SK-MEL-5 (cell line): Measurements from ENCODE around the gene AQP1. TPM values are rescaled to one million over a fixed set of nuclear protein-coding genes. Genes with fewer than 3 reads are reported as not detected.

Experiments
- DNase-seq: peaks from one replicate; pipeline ENCODE4 v3.0.0-alpha.2; 2016; ENCODE audit warnings: low read depth, low spot score
- in situ Hi-C: cut with HindIII; loops from 2 replicates; pipeline ENCODE4 v1.10.0; 2016; ENCODE audit warnings: low sequenced_read_pairs, high pct_unique_total_duplicates, low pct_unique_long_range_greater_than_20kb
- total RNA-seq: library from RNA; depleted of rRNA; stranded (reverse); fragments of >200 nt; shearing (Covaris generic); gene quantifications from 2 replicates; pipeline ENCODE4 v1.2.3, GENCODE V29; 2014

Gene AQP1
- total RNA-seq, 1 experiment from 2014 or later, result 0.03 TPM

DNA sequence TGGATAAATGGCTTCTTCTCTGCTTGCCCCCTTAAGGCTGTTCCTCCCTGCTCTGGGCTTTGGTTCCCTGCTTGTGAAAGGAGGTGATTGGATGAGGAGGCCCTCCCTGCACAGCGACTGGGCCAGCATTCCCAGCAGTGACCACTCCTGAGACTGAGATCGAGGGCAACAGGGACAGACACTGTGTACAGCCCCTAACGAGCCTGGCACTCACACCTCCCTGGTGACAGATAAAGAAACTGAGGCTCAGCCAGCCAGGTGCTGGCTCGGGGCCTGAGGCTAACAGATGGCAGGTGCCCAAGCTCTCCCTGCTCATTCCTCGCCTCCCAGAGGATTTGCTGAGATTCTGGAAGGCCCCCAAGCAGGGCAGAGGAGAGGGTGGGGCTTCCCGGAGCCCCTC, 12.0 kb upstream of the AQP1 start:
- in situ Hi-C loops, result no loop called here
- DNase-seq, result no peak

DNA sequence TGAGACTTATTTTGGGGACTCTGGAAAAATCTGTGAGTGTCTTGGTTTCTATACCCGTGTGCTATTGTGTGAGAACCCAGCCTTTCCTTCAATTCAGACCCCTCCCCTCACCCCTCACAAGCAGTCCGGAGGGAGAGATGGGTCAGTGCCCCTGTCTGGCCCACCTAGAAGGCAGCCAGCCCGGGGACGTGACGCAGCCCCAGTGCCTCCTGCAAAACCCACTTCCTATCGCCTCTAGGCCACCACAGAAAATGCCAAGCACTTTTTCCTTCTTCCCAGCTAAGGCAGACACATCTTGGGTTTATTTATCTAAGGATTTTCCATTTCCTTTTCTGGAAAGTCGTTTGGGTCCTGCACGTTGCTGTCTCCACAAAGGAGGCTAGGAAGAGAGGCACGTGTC, 11.6 kb upstream of the AQP1 start:
- in situ Hi-C loops, result no loop called here
- DNase-seq, result no peak

DNA sequence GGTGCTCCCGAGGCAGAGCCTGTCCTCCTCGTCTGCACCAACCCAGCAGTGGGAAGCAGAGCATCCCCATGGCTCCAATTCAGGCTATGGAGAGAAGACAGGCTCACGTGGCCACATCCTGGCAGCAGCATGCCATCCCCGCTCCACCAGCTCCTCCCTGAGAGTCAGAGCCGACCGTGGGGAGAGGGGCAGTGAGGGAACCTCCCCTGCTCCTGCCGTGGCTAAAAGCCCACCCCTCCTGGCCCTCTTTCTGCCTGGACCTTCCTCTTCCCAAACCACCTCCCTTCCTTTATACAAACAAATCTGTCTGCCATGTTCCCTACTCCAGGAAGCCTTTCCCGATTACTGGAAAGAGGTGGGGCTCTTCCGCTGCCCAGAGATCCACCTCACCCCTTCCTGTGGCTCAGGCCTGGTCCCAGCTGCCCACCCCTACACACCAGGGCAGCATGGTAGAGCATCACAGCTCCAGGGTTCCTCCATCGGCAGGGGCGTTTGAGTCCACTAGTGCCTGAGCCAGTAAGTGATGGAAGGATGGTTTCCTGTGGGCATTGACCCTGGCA, 10.8 kb upstream of the AQP1 start:
- no peak for DNase-seq

DNA sequence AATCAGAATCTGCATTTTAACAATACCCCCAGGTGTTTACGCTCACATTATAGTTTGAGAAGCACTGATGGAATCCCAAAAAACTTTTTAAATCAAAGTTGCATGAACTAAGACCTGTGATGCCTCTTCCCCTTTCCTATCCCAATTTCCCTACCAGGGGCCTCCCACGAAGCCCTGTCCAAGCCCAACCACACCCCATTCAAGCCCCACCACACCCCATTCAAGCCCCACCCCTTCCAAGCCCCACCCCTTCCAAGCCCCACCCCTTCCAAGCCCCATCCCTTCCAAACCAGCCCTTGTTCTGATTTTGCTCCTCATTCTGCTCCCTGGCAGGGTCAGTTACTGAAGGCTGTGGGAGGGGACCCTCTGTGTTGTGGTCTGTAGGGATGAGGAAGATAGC, 9.8 kb upstream of the AQP1 start:
- DNase-seq, result no peak
- in situ Hi-C loops, result no loop called here

More for the DNA sequence above, 10.8 kb upstream of the AQP1 start:
- in situ Hi-C loops, result no loop called here

DNA sequence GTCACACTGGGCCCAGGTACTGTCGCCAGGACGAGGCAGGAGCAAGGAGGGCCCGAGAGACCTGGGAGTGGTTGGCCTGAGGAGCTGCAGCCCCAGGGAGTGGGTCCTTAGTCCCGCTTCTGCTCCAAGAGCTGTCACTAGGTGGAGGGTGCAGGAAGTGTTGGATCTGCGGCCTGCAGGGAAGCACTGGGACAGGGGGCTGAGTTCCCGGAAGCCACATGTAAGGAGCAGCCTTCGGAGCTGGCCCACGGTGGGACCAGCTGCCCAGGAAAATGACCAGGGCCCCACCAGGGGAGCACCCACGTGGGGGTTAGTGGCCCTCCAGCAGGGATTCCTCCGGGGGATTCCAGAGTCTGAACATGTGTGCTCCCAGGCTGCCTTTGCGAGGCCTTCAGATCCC, 9.2 kb upstream of the AQP1 start:
- DNase-seq, result no peak
- in situ Hi-C loops, result no loop called here

DNA sequence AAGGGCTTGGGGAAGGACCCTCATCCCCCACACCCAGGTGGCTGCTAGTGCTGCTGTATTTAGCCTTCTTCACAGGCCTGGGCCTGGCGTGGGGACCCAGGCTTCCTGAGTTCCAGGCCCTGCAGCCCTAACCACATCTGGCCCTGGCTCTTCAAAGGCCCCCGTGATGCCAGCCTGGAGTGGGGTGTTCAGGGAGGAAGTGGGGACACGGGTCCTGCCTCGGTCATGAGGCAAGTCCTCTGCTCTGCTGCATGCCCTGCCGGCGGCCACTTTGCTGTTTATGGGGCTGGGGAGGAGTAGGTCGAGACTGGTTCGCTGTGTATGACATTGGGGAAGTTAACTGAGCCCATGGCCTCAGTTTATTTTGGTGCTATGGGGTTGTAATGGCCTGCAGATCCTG, 8.5 kb upstream of the AQP1 start:
- in situ Hi-C loops, result no loop called here

DNA sequence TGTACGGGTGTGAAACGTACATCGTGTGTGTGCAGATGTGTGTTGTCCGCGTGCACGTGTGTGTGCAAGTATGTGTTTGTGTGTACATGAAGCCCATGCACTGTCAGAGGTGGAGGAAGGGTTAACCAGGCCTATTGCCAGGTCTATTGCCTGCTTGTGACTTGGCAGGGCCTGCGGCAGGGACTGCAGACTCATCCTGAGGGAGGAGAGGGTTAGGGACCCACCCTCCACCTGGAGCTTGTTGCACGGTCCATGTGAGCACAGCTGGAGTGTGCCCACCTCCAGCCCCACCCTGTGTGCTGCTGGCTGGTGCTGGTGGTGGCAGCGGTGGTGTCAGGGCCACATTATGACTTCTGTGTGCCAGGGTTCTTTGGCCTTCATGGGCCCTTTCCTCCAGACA, 7.1 kb upstream of the AQP1 start:
- in situ Hi-C loops, result no loop called here
- no peak for DNase-seq

More for the DNA sequence above, 8.5 kb upstream of the AQP1 start:
- no peak for DNase-seq

DNA sequence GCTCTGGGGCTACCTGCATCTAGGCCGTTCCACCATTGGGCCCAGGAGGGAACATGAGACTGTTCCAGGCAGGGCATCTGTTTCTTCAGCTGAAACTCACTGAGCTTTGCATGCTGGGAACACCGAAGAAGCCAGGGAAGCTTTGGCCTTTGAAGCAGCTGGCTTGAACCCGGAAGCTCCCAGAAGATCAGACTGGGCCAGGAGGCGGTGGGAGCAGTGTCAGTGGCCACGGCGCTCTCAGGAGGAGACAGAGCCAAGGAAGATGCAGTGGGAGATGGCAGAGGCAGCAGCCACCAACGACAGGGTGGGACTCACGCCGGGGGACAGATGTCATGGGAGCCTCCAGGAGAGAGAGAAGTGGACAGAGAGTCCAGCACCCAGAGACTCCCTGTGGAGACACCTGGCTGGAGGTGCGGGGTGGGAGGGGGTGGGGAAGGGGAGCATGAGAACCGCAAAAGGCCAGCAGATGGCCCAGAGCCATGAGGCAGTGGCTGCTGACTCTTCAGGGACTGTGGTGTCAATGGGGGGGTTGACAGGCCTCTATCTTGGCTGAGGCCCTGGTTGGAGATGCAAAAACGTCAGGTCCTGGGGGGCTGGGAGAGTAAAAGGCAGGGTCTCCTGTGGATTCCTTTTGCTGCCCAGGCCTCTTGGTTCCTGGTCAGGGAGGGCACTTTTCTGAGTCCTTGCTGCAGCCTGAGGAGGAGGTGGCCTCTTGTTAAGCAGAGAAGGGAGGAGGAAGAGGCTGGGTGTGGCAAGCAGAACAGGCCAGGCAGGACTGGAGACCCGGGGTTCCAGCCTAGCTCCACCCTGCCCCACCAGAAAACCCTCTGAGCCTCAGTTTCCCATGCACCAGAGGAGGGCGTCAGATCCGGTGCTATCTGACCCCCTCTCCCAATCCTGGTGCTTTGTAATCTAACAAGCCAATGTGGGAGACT, 6.3 kb upstream of the AQP1 start:
- in situ Hi-C loops, result no loop called here
- DNase-seq, result no peak

DNA sequence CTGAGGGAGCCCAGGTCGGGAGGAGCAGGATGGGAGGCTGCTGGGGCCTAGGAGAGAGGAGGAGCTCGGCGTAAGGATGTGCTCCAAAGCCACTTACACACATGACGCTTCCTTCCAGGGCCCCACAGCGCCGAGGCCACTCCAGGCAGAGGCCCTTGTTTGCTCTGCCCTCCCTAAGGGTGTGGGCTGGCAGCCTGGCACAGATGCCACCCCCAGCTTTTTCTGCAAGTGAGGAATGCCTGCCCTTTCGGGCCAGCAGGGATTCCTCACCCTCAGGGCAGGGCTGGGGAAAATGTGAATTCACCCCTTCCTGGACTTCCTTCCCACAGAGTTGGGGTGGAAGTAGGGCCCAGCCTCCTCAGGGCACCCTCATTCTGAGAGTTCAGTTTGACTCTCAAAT, 5.6 kb upstream of the AQP1 start:
- in situ Hi-C loops, result no loop called here
- no peak for DNase-seq

DNA sequence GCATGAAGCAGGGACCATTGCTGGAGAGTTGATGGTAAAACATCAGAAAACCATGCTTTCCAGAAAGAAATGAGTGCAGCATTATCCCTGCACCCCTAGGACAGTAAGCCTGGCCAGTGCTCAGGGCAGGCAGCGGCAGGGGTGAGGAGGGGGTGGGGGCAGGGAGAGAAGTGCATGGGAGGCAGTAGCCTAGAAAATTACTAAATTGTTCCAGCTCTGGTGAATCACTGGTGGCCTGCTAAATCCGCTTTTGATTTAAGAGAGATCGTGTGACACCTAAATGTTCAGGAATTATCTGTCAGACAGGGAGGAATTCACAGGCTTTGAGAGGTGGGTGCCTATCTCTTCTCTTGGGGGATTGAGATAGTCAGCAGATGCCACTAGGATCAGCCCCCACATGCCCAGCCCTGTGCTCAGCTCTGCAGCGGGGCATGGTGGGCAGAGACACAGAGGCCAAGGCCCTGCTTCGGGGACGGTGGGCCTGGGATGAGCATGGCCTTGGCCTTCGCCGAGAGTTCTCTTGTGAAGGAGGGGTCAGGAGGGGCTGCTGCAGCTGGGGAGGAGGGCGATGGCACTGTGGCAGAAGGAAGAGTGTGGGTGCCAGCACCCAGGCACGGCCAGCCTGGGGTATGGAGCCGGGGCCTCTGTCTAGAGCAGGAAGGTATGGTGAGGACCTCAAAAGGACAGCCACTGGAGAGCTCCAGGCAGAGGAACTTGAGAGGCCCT, 5.0 kb upstream of the AQP1 start:
- in situ Hi-C loops, result no loop called here
- DNase-seq, result no peak

DNA sequence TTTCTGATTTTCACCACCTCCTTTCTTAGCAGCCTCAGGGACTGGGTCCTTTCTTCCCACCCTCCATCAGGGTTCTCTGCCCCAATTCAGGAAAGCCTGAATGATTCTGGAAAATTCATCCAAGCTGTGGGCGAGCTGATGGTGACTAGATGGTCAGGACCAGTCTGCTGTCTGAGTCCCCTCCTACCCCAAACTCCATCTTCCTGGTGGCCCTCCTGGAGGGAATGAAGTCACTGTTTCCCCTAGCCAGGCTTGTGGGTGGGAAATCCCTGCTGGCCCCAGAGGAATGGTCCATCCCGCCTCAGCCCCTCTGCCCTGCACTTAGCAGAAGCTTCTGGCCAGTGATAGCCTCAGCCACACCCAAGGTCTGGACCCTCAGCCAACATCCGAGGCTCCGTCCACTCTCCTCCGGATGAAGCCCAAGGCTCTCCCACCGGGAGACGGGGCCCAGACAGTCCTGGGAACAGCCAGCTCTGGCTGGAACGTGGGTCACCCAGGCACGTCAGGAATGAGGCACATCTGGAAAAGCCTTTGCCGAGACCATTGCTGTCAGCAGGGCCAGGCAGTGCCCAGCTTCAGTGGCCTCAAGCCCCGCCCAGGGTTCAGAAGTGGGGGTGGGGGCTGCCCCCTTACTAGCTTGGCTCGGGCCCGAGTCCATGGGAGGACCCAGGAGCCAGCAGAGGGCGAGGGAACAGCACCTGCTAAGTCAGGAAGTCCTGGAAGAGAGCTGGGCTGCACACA, 4.0 kb upstream of the AQP1 start:
- DNase-seq, result no peak
- in situ Hi-C loops, result no loop called here

DNA sequence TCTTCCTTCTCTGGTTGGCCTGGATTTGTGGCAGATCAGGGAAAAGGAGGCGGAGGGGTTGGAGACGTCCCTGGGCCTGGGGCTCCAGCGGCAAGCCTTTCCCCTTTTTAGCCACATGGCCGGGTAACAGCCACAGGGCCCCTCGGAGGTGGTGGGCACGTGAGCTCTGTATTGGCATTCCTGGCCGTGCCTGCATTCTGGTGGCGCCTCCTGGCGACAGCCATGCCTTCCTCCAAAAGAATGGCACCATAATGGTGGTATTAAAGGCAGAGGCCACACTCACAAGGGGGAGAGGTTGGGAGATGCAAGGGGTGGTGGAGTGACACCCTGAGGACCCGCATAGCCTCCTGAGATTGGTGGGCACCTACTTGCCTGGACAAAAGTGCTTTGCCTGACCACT, 3.0 kb upstream of the AQP1 start:
- in situ Hi-C loops, result no loop called here
- peak; percentile 77 for DNase-seq

DNA sequence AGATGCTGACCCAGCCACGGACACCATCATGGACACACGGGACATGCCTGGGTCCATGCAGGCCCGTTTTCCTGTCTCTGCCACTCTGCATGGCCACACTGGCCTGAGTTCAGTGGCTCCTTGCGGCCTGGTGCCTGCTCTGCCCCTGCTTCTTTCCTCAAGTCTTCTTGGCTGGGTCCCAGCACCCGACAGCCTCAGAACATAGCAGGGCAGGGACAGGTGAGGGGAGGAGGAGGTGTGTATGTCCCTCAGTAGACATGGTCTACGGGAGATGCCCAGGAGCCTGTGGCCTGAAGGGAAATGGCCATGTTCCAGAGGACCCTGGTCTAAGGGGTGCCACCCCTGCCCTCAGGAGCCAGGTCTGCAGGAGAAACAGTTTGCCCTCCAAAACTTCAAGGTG, 2.2 kb upstream of the AQP1 start:
- no peak for DNase-seq
- in situ Hi-C loops, result no loop called here

DNA sequence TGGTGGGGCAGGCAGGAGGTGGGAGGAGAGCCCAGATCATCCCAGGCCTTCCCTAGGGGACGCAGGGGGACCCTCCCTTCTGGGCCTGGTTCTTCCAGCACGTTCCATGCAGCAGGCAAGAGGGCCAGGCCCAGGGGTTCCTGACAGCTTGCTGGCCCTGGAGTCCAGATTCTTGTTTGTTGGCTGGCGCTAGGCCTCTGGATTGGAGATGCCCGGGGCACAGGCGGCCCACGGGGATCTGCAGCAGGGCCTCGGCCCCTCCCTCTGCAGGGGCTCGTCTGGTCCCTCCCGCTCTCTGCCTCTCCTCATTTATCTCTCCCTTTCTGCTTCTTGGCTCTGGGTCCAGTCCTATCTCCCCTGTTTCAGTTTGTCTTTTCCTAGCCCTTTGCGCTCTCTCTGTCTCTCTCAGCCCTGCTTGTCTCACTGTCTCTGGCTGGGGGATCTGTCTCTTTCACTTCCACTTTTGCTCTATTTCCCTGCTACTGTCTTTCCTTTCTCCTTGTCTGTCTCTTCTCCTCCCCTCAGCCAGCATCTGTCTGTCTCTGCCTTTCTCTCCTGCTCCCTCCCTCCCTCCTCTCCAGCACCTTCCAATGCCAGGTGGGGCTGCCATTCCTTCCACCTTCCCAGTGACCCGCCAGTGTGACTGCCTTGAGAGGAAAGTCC, 1.1 kb upstream of the AQP1 start:
- DNase-seq, result no peak
- in situ Hi-C loops, result no loop called here

DNA sequence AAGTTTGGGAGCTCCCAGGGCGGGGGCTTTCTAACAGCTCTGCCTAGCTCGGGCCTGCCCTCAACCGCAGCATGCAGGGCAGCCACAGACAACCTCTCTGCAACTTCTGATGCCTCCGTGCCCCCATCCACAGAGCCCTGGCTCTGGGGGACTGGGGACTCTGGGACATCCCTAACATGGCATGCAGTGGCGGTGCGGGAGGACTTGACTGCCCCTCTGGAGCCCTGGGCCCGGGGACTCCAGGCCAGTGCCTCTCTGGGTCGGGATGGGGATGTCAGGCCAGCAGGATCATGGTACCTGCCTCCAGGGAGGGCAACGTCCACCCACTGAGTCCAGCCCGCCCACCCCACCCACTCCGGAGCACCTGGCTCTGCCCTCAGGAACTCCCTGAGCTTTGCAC, 520 bp upstream of the AQP1 start:
- in situ Hi-C loops, result no loop called here
- no peak for DNase-seq

DNA sequence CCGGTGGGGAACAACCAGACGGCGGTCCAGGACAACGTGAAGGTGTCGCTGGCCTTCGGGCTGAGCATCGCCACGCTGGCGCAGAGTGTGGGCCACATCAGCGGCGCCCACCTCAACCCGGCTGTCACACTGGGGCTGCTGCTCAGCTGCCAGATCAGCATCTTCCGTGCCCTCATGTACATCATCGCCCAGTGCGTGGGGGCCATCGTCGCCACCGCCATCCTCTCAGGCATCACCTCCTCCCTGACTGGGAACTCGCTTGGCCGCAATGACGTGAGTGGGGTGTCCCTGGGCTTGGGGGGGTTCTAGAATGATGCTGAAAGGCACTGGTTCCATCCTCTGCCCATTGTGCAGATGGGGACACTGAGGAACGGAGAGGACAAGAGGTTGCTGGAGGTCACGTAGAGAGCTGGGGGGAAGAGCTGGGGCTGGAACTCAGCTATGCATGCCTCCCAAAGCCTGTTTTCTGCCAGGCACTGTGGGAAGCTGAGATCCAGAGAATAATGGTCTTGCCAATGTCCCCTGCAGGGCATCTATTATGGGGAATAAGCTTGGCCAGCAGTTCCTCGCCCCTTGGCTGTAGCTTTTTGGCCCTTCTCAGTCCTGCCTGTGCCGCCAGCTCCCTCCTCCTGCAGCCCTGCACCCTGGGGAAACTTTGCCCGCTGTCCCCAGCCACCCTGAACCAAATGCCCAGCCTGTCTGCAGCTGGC, 523 bp downstream of the AQP1 start:
- no peak for DNase-seq
- in situ Hi-C loops, result no loop called here

DNA sequence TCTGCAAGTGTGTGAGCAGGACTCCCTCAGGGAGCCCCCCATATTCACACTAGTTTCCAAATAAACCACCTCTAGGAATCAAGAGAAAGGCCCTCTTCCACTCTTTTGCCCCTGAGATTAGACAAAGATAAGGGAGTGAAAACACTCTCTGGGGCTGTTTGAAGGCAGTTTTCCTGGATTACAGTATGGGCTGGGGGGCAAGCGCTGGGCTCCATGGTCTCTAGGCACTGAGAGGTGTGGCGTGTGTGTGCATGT, 1.0 kb downstream of the AQP1 start:
- in situ Hi-C loops, result no loop called here
- no peak for DNase-seq
